Umbilical cord (tissue), 2 donors: ENCODE data around the gene MTMR3. TPM values are rescaled to one million over a fixed set of nuclear protein-coding genes. Genes with fewer than 3 reads are reported as not detected.

Experiments
- DNase-seq: peaks from one replicate; pipeline ENCODE4 v3.0.0-alpha.2; 2015; ENCODE audit warnings: low spot score
- total RNA-seq: library from RNA; depleted of rRNA; stranded (reverse); fragments of >200 nt; gene quantifications from one replicate; pipeline ENCODE4 v1.2.3, GENCODE V29; 2014; ENCODE audit warnings: low replicate concordance; ENCODE audit not compliant: insufficient read depth

The MTMR3 gene
- total RNA-seq, 1 donor from 2014 or later: 71.7 TPM

- DNase-seq: no peak
These were observed 142.2 kb downstream of the MTMR3 start for GRCh38 chr22:30025221-30025620.

- DNase-seq: no peak
These were observed 143.8 kb downstream of the MTMR3 start for GRCh38 chr22:30026756-30027155.

- no peak for DNase-seq
These were observed 144.2 kb downstream of the MTMR3 start for GRCh38 chr22:30027169-30027568.

- no peak for DNase-seq
These were observed 144.8 kb downstream of the MTMR3 start for GRCh38 chr22:30027791-30028190.

GRCh38 chr22:30028731-30029130 is 145.8 kb downstream of the MTMR3 start:
- DNase-seq: no peak

GRCh38 chr22:30029512-30029911 is 146.5 kb downstream of the MTMR3 start:
- no peak for DNase-seq

- DNase-seq: no peak
These were observed 147.4 kb downstream of the MTMR3 start for GRCh38 chr22:30030329-30030728.

GRCh38 chr22:30031328-30031727 is 148.4 kb downstream of the MTMR3 start:
- no peak for DNase-seq

- DNase-seq: no peak
These were observed 148.9 kb downstream of the MTMR3 start for GRCh38 chr22:30031764-30032455.

- DNase-seq: no peak
These were observed 150.2 kb downstream of the MTMR3 start for GRCh38 chr22:30033137-30033536.

GRCh38 chr22:30033901-30034300 is 150.9 kb downstream of the MTMR3 start:
- no peak for DNase-seq

GRCh38 chr22:30036656-30037055 is 153.7 kb downstream of the MTMR3 start:
- DNase-seq: no peak

- peak; percentile 28 for DNase-seq
These were observed 155.2 kb downstream of the MTMR3 start for GRCh38 chr22:30038219-30038618.

- no peak for DNase-seq
These were observed 157.7 kb downstream of the MTMR3 start for GRCh38 chr22:30040499-30041260.

GRCh38 chr22:30041475-30041874 is 158.5 kb downstream of the MTMR3 start:
- DNase-seq: no peak

GRCh38 chr22:30041881-30042280 is 158.9 kb downstream of the MTMR3 start:
- no peak for DNase-seq

GRCh38 chr22:30043161-30043560 is 160.2 kb downstream of the MTMR3 start:
- DNase-seq: no peak

GRCh38 chr22:30044369-30044768 is 161.4 kb downstream of the MTMR3 start:
- peak; percentile 32 for DNase-seq

GRCh38 chr22:30044881-30045493 is 162.0 kb downstream of the MTMR3 start:
- DNase-seq: no peak

GRCh38 chr22:30045494-30045887 is 162.5 kb downstream of the MTMR3 start:
- no peak for DNase-seq

- no peak for DNase-seq
These were observed 163.1 kb downstream of the MTMR3 start for GRCh38 chr22:30045901-30046715.
